HK-2 (cell line): ENCODE results near the gene GOLIM4.
"Not testable (repeated sequence)": the region's sequence is repeated elsewhere in the genome, so short reads cannot be mapped to it uniquely, and the experiment has no call there.

Experiments
- DNase-seq: peaks from one replicate; pipeline ENCODE4 v3.0.0-alpha.2; 2018; ENCODE audit not compliant: unreplicated experiment

The GOLIM4 gene

DNA sequence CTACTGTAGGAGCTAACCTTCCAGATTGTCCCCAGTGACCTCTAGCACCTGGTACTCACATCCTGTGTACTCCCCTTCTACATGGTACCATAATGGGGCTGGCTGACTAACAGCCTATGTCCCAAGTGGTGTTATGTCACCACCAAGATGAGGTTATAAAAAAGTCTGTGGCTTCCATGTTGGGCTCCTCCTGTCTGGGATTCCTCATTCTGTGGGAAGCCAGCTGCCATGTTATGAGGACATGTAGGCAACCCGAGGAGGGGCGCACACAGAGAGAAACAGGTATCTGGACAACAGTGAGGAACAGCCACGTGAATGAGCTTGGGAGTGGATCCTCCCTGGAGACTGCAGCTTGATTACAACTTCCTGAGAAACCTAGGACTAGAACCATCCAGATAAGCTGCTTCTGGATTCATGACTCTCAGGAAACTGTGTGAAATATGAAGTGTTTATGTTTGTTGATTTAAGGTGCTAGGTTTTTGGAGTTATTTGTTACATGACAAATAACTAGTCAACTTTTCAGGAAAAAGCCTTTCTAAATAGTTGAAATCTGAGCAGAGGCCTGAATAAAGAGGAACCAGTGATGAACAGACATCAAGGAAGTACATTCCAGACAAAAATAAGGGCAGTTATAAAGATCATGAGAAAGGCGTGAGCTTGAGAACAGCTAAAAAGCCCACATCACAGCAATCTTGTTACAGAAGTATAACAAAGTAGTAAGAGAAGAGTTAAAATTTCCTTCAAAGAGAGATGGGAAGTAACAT lies 21.7 kb downstream of the GOLIM4 start:
- DNase-seq = no peak

- no peak for DNase-seq
Observed at GRCh38 chr3:168072323-168072650, 23.4 kb downstream of the GOLIM4 start.

- no peak for DNase-seq
Observed at GRCh38 chr3:168071591-168072322, 24.0 kb downstream of the GOLIM4 start.

- no peak for DNase-seq
Observed at GRCh38 chr3:168070919-168071318, 24.8 kb downstream of the GOLIM4 start.

DNA sequence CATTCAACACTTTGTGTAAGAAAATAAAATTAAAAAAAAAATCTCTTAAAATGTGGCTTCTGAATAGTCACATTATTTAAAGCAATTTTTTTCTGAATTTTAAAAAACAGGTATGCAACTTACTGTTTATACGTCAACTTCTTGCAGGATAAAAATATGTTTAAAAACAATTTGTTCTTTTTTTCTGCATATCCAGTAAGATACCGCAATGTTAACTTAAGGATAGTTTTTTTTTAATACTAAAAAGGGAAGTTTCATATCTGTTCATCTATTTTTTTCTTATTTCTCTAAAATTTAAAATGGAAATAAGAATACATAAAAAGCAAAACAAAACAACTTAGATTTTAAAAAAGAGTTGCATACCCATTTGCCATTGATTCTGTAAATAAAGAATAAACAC lies 27.4 kb downstream of the GOLIM4 start:
- DNase-seq = no peak

DNA sequence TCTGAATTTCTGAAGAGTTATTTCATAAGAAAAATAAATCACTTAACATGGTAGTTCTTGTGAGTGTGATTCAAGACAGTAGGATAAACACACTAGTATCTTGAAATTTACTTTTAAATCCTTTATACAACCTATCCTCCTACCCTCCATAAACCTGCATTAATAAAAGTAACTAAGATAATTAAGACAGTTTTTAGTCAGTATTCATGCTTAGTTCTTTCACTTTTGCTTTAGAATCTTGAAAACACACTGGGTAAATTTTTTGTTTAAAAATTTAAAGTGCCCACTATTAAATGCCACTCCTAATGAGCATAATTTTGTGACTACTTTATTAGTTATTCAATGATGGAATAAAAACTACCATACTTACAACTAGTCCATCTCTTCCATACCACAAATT lies 28.8 kb downstream of the GOLIM4 start:
- no peak for DNase-seq

- DNase-seq = no peak
Observed at GRCh38 chr3:168065569-168065968, 30.2 kb downstream of the GOLIM4 start.

DNA sequence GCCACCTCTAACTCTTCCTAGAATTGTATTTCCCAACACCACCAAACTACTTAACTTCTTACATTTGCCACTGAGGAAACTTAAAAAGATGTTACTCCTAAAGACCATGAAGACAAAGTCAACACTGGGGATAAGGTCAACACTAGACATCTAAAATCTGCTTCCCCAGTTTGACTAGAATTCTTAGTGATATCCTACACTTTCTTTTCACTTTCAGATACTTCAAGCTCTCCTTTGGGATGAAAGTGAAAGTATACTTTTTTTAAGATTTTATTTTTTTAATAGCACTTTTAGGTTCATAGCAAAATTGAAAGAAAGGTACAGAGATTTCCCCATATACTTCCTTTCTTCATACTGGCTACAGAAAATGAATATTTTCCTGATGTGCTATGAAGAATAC lies 32.6 kb downstream of the GOLIM4 start:
- DNase-seq = no peak

DNA sequence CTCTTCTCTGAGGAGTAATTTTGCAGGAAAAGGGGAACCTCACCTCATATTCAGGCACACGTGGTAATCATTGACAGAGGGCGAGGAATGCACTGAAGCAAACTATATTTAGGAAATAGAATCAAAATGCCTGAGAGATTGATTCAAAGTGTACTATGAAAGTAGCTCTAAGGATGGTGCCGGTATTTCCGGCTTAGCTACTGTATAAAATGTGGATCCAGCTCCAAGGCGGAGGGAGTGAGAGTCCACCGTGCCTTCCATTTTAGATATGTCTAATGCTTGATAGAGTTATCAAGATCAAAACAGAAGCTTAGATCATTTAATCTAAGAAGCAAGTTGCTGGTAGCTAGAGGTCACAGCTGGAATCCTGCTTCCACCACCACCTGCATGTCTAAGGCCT lies 33.0 kb downstream of the GOLIM4 start:
- DNase-seq = no peak

DNA sequence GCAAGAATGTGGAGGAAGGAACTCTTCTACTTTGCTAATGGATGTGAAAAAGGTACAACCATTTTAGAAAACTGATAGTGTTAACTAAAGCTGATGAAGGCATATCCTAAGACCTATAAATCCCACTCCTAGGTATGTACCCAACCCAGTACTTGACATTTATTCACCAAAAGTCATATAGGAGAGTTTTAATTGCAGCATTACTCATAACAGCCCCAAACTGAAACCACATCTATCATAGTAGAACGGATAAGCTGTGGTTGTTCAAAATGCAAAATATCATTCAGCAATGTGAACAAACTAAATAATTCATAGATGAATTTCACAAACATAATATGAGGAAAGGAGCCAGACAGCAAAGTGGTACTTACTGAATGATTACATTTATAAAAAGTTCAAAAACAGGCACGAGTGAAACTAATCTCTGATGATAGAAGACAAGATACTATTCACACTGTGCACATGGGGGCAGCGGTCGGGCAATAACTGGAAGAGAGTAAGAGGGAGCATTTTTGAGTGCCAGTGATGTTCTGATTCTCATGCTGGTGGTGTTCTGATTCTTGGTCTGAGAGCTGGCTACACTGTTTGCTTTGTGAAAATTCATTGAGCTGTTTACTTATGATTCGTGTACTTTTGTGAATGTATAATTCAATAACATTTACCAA lies 34.3 kb downstream of the GOLIM4 start:
- DNase-seq = no peak

DNA sequence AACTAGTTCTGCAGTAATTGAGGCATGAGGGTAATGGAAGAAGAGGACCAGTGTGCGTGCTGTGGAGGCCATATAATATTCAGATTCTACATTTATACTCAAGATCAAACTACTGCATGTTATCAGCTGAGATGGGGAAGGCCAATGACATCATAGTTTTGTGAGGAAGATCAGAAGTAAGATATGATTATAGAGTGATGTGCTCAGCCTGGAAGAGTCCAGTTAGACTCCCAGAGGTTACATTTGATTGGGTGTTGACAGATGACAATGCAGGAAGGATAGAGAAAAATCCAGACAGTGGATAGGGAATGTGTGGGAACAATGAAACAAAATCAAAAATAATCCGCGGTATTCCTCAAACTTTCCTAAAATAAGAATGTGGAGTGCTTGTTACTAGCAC lies 35.4 kb downstream of the GOLIM4 start:
- DNase-seq = no peak

GRCh38 chr3:168058481-168058880 lies 37.2 kb downstream of the GOLIM4 start:
- DNase-seq = no peak

- DNase-seq = not testable (repeated sequence)
Observed at GRCh38 chr3:168056398-168057230, 39.1 kb downstream of the GOLIM4 start.

DNA sequence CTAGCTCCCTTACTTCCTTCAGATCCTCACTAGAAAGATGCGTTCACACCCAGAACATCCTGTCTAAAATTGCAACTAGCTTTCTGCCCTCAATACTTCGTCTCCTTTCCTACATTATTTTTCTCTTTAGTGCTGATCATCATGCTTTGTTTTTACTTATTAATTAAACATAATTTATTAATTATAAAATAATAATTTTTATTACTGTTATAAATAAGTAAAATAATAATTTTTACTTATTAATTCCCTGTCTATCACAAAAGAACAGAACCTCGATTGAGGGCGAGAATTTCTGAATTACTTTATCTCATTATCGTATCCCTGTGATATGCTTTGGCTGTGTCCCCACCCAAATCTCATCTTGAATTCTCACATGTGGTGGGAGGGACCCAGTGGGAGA lies 41.3 kb downstream of the GOLIM4 start:
- DNase-seq = no peak

DNA sequence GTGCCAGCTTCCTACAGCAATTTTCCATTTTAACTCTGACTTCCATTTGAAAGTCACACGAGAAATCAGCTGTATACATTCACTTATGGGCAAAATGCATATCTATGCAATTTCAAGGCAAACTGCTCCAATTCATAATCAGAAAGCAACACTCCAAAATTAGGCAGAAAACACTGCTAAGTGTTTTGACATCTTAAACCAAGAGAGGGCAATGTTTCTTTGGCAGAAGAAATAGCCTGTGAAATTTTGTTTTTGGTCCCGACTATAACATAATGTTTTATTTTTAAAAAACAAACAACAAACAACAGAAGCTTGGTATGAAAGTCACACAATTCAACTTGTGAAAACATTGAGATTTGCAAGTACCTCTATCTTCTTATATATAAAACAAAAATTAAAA lies 42.6 kb downstream of the GOLIM4 start:
- no peak for DNase-seq

GRCh38 chr3:168052515-168052914 lies 43.2 kb downstream of the GOLIM4 start:
- no peak for DNase-seq

DNA sequence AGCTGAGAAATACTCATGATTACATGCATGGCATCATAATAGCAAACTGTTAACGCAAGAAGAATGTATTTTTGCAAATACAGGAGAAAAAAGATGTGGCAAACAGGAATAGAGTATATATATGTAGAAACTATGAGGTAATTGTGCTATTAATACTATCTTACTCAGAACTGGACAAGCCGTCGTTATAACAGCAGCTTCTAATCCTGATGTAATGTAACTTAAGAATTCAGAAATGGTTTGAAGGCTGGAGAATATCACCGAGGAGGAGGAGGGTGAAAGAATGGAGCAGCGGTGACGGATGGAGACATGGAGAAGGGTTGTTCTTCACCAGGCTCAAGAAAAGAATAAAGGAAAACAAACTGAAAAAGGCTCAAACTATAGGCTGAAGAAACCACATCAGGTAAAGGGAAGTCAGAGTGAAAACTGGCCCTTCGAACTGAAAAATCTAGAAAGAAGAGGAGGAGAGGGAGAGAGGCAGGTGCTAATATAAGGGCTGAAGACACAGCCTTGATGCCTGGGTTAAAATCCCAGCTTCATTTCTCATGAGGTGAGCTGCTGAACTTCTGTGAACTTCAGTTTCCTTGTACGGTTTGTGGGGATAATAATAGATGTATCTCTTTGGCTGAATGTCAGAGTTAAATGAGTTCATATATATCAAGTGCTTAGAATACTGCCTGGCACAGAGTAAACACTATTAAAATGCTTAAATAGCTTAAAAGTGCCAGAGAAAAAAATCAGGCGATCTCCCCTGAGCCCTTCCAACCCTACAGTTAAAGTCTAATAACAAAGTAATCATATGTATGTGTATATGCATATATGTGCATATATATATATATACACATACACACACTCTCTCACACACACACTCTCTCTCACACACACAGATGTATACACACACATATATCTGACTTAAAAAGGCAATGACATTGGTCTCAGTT lies 43.9 kb downstream of the GOLIM4 start:
- no peak for DNase-seq

- DNase-seq = no peak
Observed at GRCh38 chr3:168051070-168051469, 44.7 kb downstream of the GOLIM4 start.

- DNase-seq = no peak
Observed at GRCh38 chr3:168049367-168049974, 46.3 kb downstream of the GOLIM4 start.
